SH-SY5Y (cell line): ENCODE measurements around the gene TGFA.

Source experiments
- GATA2 ChIP-seq: IDR thresholded peaks from 2 replicates; pipeline ENCODE4 v1.6.1; 2011; ENCODE audit warnings: mild to moderate bottlenecking, low read depth, low read length
- GATA3 ChIP-seq: IDR thresholded peaks from 2 replicates; pipeline ENCODE4 v1.6.1; 2011; ENCODE audit warnings: low read depth, mild to moderate bottlenecking, low read length, moderate library complexity

TGFA gene

GRCh38 chr2:70503896-70504295 lies 49.7 kb downstream of the TGFA start:
- no peak for TF ChIP-seq GATA3
- TF ChIP-seq GATA2, result no peak

- no peak for TF ChIP-seq GATA2
- TF ChIP-seq GATA3, result no peak
Observed at GRCh38 chr2:70501728-70502127, 51.9 kb downstream of the TGFA start.

- no peak for TF ChIP-seq GATA2
- no peak for TF ChIP-seq GATA3
Observed at GRCh38 chr2:70501215-70501614, 52.4 kb downstream of the TGFA start.

- TF ChIP-seq GATA3 (no peak), GATA2 (no peak)
Observed at GRCh38 chr2:70499253-70499652, 54.4 kb downstream of the TGFA start.

- TF ChIP-seq GATA2, result no peak
- TF ChIP-seq GATA3, result no peak
Observed at GRCh38 chr2:70498528-70498927, 55.1 kb downstream of the TGFA start.

GRCh38 chr2:70498054-70498453 lies 55.6 kb downstream of the TGFA start:
- no peak for TF ChIP-seq GATA3
- TF ChIP-seq GATA2, result no peak

GRCh38 chr2:70496819-70497218 lies 56.8 kb downstream of the TGFA start:
- no peak for TF ChIP-seq GATA2
- no peak for TF ChIP-seq GATA3

- TF ChIP-seq GATA3, result peak; percentile 88
- TF ChIP-seq GATA2, result peak; percentile 90
Observed at GRCh38 chr2:70494293-70494886, 59.2 kb downstream of the TGFA start.

GRCh38 chr2:70490381-70490780 lies 63.2 kb downstream of the TGFA start:
- no peak for TF ChIP-seq GATA2
- no peak for TF ChIP-seq GATA3

GRCh38 chr2:70489165-70489564 lies 64.5 kb downstream of the TGFA start:
- no peak for TF ChIP-seq GATA3
- no peak for TF ChIP-seq GATA2

- TF ChIP-seq GATA3 (no peak), GATA2 (no peak)
Observed at GRCh38 chr2:70484086-70484485, 69.5 kb downstream of the TGFA start.

GRCh38 chr2:70482401-70482800 lies 71.2 kb downstream of the TGFA start:
- TF ChIP-seq GATA3 (no peak), GATA2 (peak; percentile 25; the same call in 1 of the 2 replicates)

- TF ChIP-seq GATA2 (no peak), GATA3 (no peak)
Observed at GRCh38 chr2:70480468-70480867, 73.2 kb downstream of the TGFA start.

- TF ChIP-seq GATA3, result no peak
- no peak for TF ChIP-seq GATA2
Observed at GRCh38 chr2:70479816-70480215, 73.8 kb downstream of the TGFA start.

- no peak for TF ChIP-seq GATA2
- no peak for TF ChIP-seq GATA3
Observed at GRCh38 chr2:70477441-70477844, 76.2 kb downstream of the TGFA start.

- TF ChIP-seq GATA3 (no peak), GATA2 (no peak)
Observed at GRCh38 chr2:70475266-70475665, 78.4 kb downstream of the TGFA start.
